ENCODE results near the gene GPR137B. TPM values are rescaled to one million over a fixed set of nuclear protein-coding genes. Genes with fewer than 3 reads are reported as not detected.

Gene GPR137B
- total and polyA plus RNA-seq, 2 experiments from 2014 or later = 13.0 to 15.5 TPM

DNA sequence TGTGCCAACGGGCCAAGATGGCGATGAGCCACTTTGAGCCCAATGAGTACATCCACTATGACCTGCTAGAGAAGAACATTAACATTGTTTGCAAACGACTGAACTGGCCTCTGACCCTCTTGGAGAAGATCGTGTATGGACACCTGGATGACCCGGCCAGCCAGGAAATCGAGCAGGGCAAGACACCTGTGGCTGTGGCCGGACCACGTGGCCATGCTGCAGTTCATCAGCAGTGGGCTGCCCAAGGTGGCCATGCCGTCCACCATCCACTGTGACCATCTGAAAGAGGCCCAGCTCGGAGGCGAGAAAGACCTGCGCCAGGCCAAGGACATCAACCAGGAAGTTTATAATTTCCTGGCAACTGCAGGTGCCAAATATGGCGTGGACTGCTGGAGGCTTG lies 32.2 kb upstream of the GPR137B start:
- no peaks in the 10 kb centered on the region for H3K27me3 ChIP-seq
- no peaks in the 10 kb centered on the region for H4K20me1 ChIP-seq (ENCODE audit: insufficient read depth, poor library complexity, severe bottlenecking)
- TF ChIP-seq, protein P1, sequence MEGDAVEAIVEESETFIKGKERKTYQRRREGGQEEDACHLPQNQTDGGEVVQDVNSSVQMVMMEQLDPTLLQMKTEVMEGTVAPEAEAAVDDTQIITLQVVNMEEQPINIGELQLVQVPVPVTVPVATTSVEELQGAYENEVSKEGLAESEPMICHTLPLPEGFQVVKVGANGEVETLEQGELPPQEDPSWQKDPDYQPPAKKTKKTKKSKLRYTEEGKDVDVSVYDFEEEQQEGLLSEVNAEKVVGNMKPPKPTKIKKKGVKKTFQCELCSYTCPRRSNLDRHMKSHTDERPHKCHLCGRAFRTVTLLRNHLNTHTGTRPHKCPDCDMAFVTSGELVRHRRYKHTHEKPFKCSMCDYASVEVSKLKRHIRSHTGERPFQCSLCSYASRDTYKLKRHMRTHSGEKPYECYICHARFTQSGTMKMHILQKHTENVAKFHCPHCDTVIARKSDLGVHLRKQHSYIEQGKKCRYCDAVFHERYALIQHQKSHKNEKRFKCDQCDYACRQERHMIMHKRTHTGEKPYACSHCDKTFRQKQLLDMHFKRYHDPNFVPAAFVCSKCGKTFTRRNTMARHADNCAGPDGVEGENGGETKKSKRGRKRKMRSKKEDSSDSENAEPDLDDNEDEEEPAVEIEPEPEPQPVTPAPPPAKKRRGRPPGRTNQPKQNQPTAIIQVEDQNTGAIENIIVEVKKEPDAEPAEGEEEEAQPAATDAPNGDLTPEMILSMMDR (IDR thresholded peaks at IDR 0.05; ENCODE audit: poor library complexity) = no peak
- TF ChIP-seq EZH2phosphoT487 (IDR thresholded peaks at IDR 0.05; ENCODE audit: low read depth, severe bottlenecking, unreplicated experiment) (no peak), EZH2 (IDR thresholded peaks at IDR 0.05; ENCODE audit: borderline replicate concordance) (no peak)
- 92% methylated on average over 13 of the region's 13 CpGs for WGBS (ENCODE audit: low lambda C conversion rate, missing lambda C conversion rate)
- H3K79me2 ChIP-seq = no peaks in the 10 kb centered on the region
- no peak overlapping the region for H3K4me3 ChIP-seq
- no peaks in the 10 kb centered on the region for H3K36me3 ChIP-seq (replicated peaks; ENCODE audit: insufficient read depth, low read depth)
- no peaks in the 10 kb centered on the region for H3K4me1 ChIP-seq (ENCODE audit: insufficient read depth)
- H3K9me2 ChIP-seq (replicated peaks; ENCODE audit: insufficient read depth) = no peaks in the 10 kb centered on the region
- H2AFZ ChIP-seq = no peak overlapping the region
- H3K4me2 ChIP-seq = no peak overlapping the region
- no peak overlapping the region for H3K27ac ChIP-seq
- no peak for DNase-seq (ENCODE audit: low spot score)
- H3K9me3 ChIP-seq (ENCODE audit: low read depth) = no peaks in the 10 kb centered on the region

DNA sequence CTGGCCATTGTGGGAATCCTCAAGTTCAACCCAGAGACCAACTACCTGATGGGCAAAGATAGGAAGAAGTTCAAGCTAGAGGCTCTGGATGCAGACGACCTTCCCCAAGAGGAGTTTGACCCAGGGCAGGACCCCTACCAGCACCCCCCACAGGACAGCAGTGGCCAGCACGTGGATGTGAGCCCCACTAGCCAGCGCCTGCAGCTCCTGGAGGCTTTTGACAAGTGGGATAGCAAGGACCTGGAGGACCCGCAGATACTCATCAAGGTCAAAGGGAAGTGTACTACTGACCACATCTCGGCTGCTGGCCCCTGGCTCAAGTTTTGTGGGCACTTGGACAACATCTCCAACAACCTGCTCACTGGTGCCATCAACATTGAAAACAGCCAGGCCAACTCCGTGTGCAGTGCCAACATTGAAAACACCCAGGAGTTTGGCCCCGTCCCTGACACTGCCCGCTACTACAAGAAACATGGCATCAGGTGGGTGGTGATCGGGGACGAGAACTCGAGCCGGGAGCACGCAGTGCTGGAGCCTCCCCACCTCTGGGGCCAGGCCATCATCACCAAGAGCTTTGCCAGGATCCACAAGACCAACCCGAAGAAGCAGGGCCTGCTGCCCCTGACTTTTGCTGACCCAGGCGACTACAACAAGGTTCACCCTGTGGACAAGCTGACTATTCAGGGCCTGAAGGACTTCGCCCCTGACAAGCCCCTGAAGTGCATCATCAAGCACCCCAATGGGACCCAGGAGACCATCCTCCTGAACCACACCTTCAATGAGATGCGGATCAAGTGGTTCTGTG lies 30.6 kb upstream of the GPR137B start:
- Histone ChIP-seq H3K27ac (no peak overlapping the region), H2AFZ (no peak overlapping the region), H3K4me1 (ENCODE audit: insufficient read depth) (no peaks in the 10 kb centered on the region), H3K4me2 (no peak overlapping the region), H3K9me3 (ENCODE audit: low read depth) (no peaks in the 10 kb centered on the region), H3K9me2 (replicated peaks; ENCODE audit: insufficient read depth) (no peaks in the 10 kb centered on the region), H3K27me3 (no peaks in the 10 kb centered on the region), H3K36me3 (replicated peaks; ENCODE audit: insufficient read depth, low read depth) (no peaks in the 10 kb centered on the region), H3K4me3 (no peak overlapping the region), H3K79me2 (no peaks in the 10 kb centered on the region), H4K20me1 (ENCODE audit: insufficient read depth, poor library complexity, severe bottlenecking) (no peaks in the 10 kb centered on the region)
- TF ChIP-seq EZH2 (IDR thresholded peaks at IDR 0.05; ENCODE audit: borderline replicate concordance) (no peak), EZH2phosphoT487 (IDR thresholded peaks at IDR 0.05; ENCODE audit: low read depth, severe bottlenecking, unreplicated experiment) (no peak)
- TF ChIP-seq, protein P1 (IDR thresholded peaks at IDR 0.05; ENCODE audit: poor library complexity) = no peak
- 89% methylated on average over 17 of the region's 17 CpGs for WGBS (ENCODE audit: low lambda C conversion rate, missing lambda C conversion rate)
- no peak for DNase-seq (ENCODE audit: low spot score)

DNA sequence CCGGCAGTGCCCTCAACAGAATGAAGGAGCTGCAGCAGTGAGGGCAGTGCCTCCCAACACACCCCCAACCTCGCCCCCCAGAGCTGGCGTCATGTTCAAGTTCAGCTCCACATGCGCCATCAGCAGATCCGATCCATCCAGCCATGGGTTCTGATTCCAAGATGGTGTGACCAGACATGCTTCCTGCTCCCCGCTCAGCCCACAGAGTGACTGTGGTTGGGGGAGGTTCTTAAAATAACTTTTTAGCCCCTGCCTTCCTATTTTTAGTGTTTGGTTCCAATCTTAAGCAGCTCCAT lies 30.1 kb upstream of the GPR137B start:
- TF ChIP-seq EZH2 (IDR thresholded peaks at IDR 0.05; ENCODE audit: borderline replicate concordance) = no peak
- no peak for TF ChIP-seq EZH2phosphoT487 (IDR thresholded peaks at IDR 0.05; ENCODE audit: low read depth, severe bottlenecking, unreplicated experiment)
- TF ChIP-seq, protein P1 (IDR thresholded peaks at IDR 0.05; ENCODE audit: poor library complexity) = no peak
- H2AFZ ChIP-seq = no peak overlapping the region
- DNase-seq (ENCODE audit: low spot score) = no peak
- H3K79me2 ChIP-seq = no peaks in the 10 kb centered on the region
- no peak overlapping the region for H3K27ac ChIP-seq
- no peaks in the 10 kb centered on the region for H3K27me3 ChIP-seq
- WGBS (ENCODE audit: low lambda C conversion rate, missing lambda C conversion rate) = 95% methylated on average over 6 of the region's 6 CpGs
- H3K4me1 ChIP-seq (ENCODE audit: insufficient read depth) = no peaks in the 10 kb centered on the region
- H3K36me3 ChIP-seq (replicated peaks; ENCODE audit: insufficient read depth, low read depth) = no peaks in the 10 kb centered on the region
- no peaks in the 10 kb centered on the region for H3K9me2 ChIP-seq (replicated peaks; ENCODE audit: insufficient read depth)
- H3K9me3 ChIP-seq (ENCODE audit: low read depth) = no peaks in the 10 kb centered on the region
- no peaks in the 10 kb centered on the region for H4K20me1 ChIP-seq (ENCODE audit: insufficient read depth, poor library complexity, severe bottlenecking)
- H3K4me3 ChIP-seq = no peak overlapping the region
- no peak overlapping the region for H3K4me2 ChIP-seq

Data from hepatocyte (in vitro differentiated cells).